Measurements from ENCODE around the gene AMZ1.

DNA sequence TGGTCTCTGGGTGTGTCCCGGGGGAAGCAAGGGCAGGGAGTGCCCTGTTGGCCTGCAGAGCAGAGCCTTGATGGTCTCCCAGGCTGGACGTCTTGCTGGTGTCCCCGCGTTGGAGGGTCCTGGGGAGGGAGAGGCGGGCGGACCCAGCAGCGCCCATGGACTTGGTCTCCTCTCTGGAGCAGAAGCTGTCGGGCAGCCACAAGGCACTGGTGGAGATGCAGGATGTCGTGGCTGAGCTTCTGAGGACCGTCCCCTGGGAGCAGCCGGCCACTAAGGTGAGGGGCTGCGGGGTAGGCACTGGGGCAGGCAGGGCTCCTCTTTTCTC lies 35.3 kb upstream of the AMZ1 start:
- TF ChIP-seq, protein P1, sequence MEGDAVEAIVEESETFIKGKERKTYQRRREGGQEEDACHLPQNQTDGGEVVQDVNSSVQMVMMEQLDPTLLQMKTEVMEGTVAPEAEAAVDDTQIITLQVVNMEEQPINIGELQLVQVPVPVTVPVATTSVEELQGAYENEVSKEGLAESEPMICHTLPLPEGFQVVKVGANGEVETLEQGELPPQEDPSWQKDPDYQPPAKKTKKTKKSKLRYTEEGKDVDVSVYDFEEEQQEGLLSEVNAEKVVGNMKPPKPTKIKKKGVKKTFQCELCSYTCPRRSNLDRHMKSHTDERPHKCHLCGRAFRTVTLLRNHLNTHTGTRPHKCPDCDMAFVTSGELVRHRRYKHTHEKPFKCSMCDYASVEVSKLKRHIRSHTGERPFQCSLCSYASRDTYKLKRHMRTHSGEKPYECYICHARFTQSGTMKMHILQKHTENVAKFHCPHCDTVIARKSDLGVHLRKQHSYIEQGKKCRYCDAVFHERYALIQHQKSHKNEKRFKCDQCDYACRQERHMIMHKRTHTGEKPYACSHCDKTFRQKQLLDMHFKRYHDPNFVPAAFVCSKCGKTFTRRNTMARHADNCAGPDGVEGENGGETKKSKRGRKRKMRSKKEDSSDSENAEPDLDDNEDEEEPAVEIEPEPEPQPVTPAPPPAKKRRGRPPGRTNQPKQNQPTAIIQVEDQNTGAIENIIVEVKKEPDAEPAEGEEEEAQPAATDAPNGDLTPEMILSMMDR (IDR thresholded peaks at IDR 0.05) = no peak
- no peak for TF ChIP-seq POLR2A (IDR thresholded peaks at IDR 0.05)

All from ovary (tissue), 3 donors.